A549 (cell line): ENCODE measurements around the gene B4GALT2. TPM values are rescaled to one million over a fixed set of nuclear protein-coding genes. Genes with fewer than 3 reads are reported as not detected.

ENCODE experiments used
- ATAC-seq, 2 experiments: fragments of 200-7000 bp in 1 of 2; fragments of >200 bp in 1 of 2; cut with Nextera tagmentation in 1 of 2; cut with Tn5 transposase in 1 of 2; 3 replicates each; pipeline versions ENCODE4 v1.8.0 to v1.9.1; 2018 to 2020; ENCODE audit warnings: mild to moderate bottlenecking in 1 of 2, moderate library complexity in 1 of 2
- CTCF ChIA-PET: fragments of 300-600 bp; sonication (Branson Sonifier 250); formaldehyde crosslinking; extraction: SDS; loops from one replicate; lab custom pipeline; 2021; ENCODE audit warnings: antibody characterized with exemption, inconsistent platforms; lab: Yijun Ruan, JAX
- POLR2A ChIA-PET: fragments of 350-600 bp; formaldehyde crosslinking; extraction: SDS; loops from one replicate; lab custom pipeline; 2021; ENCODE audit warnings: antibody characterized with exemption, inconsistent platforms; lab: Yijun Ruan, JAX
- DNase-seq, 2 experiments: peaks; one replicate each; pipeline versions ENCODE4 v3.0.0 to v3.0.0-alpha.2; 2011 to 2016; ENCODE audit warnings: low read depth in 1 of 2, low spot score in 1 of 2
- FAIRE-seq: peaks from 2 replicates; lab custom pipeline; 2011; peaks lifted over from hg19 to GRCh38; lab: Jason Lieb, UNC
- H3K27ac ChIP-seq, 2 experiments: fragments of >200 bp; sonication (Bioruptor Twin); formaldehyde crosslinking; 3 replicates each; pipeline ENCODE4 v1.5.1; 2016 to 2017
- H3K4me1 ChIP-seq: fragments of >200 bp; sonication (Bioruptor Twin); formaldehyde crosslinking; 3 replicates; pipeline ENCODE4 v1.6.1; 2016
- H3K4me2 ChIP-seq: fragments of >200 bp; sonication (Bioruptor Twin); formaldehyde crosslinking; 3 replicates; pipeline ENCODE4 v1.6.1; 2016
- H3K4me3 ChIP-seq: fragments of >200 bp; sonication (Bioruptor Twin); formaldehyde crosslinking; 3 replicates; pipeline ENCODE4 v1.5.1; 2016
- H3K9me3 ChIP-seq: fragments of >200 bp; sonication (Bioruptor Twin); formaldehyde crosslinking; 3 replicates; pipeline ENCODE4 v1.6.1; 2016
- ATOH8 ChIP-seq: fragments of 250-450 bp; sonication (Bioruptor Pico); IDR thresholded peaks from 2 replicates; pipeline ENCODE4 v1.5.0; 2020; ENCODE audit warnings: low read depth, mild to moderate bottlenecking, moderate library complexity
- CBX2 ChIP-seq: fragments of 200-600 bp; sonication (generic); IDR thresholded peaks from 2 replicates; pipeline ENCODE4 v1.6.1; 2016; ENCODE audit warnings: low read depth, mild to moderate bottlenecking, borderline replicate concordance
- CEBPB ChIP-seq, 2 experiments: fragments of >200 bp in 1 of 2; sonication (Bioruptor Twin) in 1 of 2; formaldehyde crosslinking in 1 of 2; IDR thresholded peaks; 2 replicates each; pipeline ENCODE4 v1.6.1; 2012 to 2016
- E2F6 ChIP-seq: IDR thresholded peaks from 2 replicates; pipeline ENCODE4 v1.6.1; 2012; ENCODE audit warnings: low read depth, borderline replicate concordance
- EP300 ChIP-seq, 2 experiments: fragments of >200 bp; sonication (Bioruptor Twin); formaldehyde crosslinking; IDR thresholded peaks; 2 replicates in 1 of 2; 3 replicates in 1 of 2; pipeline ENCODE4 v1.6.1; 2016 to 2017
- ESRRA ChIP-seq: fragments of 150-350 bp; IDR thresholded peaks from 2 replicates; pipeline ENCODE4 v1.6.1; 2014; ENCODE audit warnings: mild to moderate bottlenecking, low read length, borderline replicate concordance
- GATA3 ChIP-seq: IDR thresholded peaks from 2 replicates; pipeline ENCODE4 v1.6.1; 2012; ENCODE audit warnings: borderline replicate concordance
- HDAC2 ChIP-seq: fragments of 200-600 bp; sonication (generic); IDR thresholded peaks from 2 replicates; pipeline ENCODE4 v1.6.1; 2016
- HES2 ChIP-seq: fragments of >200 bp; sonication (Bioruptor Twin); formaldehyde crosslinking; IDR thresholded peaks from 2 replicates; pipeline ENCODE4 v1.6.1; 2016
- HEYL ChIP-seq: fragments of 250-450 bp; sonication (Bioruptor Pico); IDR thresholded peaks from 2 replicates; pipeline ENCODE4 v1.8.0; 2021; ENCODE audit warnings: mild to moderate bottlenecking, moderate library complexity
- HMGXB4 ChIP-seq: fragments of 250-450 bp; sonication (Bioruptor Pico); IDR thresholded peaks from 2 replicates; pipeline ENCODE4 v1.5.0; 2021; ENCODE audit warnings: mild to moderate bottlenecking, moderate library complexity, borderline replicate concordance
- HOXB13 ChIP-seq: fragments of 250-450 bp; sonication (Bioruptor Pico); IDR thresholded peaks from 2 replicates; pipeline ENCODE4 v1.5.0; 2020; ENCODE audit warnings: low read depth, mild to moderate bottlenecking, moderate library complexity
- HOXB5 ChIP-seq: fragments of 250-450 bp; sonication (Bioruptor Pico); IDR thresholded peaks from 2 replicates; pipeline ENCODE4 v1.5.0; 2020; ENCODE audit warnings: mild to moderate bottlenecking, moderate library complexity
- KDM1A ChIP-seq: fragments of 200-600 bp; sonication (generic); IDR thresholded peaks from 2 replicates; pipeline ENCODE4 v1.6.1; 2016; ENCODE audit warnings: low read depth, mild to moderate bottlenecking
- MAFK ChIP-seq: fragments of 450-650 bp; IDR thresholded peaks from 2 replicates; pipeline ENCODE4 v1.6.1; 2014; ENCODE audit not compliant: partially characterized antibody
- NFE2L2 ChIP-seq: fragments of 150-350 bp; conservative IDR thresholded peaks from 2 replicates; pipeline ENCODE4 v1.6.1; 2014; ENCODE audit warnings: low read length
- NR3C1 ChIP-seq: fragments of >200 bp; sonication (Bioruptor Twin); formaldehyde crosslinking; IDR thresholded peaks from 3 replicates; pipeline ENCODE4 v1.6.1; 2017
- PBX3 ChIP-seq: IDR thresholded peaks from 2 replicates; pipeline ENCODE4 v1.6.1; 2012
- PHF8 ChIP-seq: fragments of 200-600 bp; sonication (generic); IDR thresholded peaks from 2 replicates; pipeline ENCODE4 v1.6.1; 2016; ENCODE audit warnings: low read depth, mild to moderate bottlenecking, antibody characterized with exemption, moderate library complexity, borderline replicate concordance
- RARB ChIP-seq: fragments of 250-450 bp; sonication (Bioruptor Pico); IDR thresholded peaks from 2 replicates; pipeline ENCODE4 v1.8.0; 2021; ENCODE audit warnings: mild to moderate bottlenecking, moderate library complexity
- RFX5 ChIP-seq: fragments of 450-650 bp; IDR thresholded peaks from 2 replicates; pipeline ENCODE4 v1.7.1; 2014; ENCODE audit warnings: antibody characterized with exemption, mild to moderate bottlenecking, moderate library complexity
- SMC3 ChIP-seq: fragments of >200 bp; sonication (Bioruptor Twin); formaldehyde crosslinking; IDR thresholded peaks from 3 replicates; pipeline ENCODE4 v1.6.1; 2018; ENCODE audit warnings: inconsistent platforms
- SREBF2 ChIP-seq: fragments of 450-650 bp; IDR thresholded peaks from 2 replicates; pipeline ENCODE4 v1.6.1; 2014; ENCODE audit warnings: mild to moderate bottlenecking, moderate library complexity
- TFCP2L1 ChIP-seq: fragments of 250-450 bp; sonication (Bioruptor Pico); IDR thresholded peaks from 2 replicates; pipeline ENCODE4 v1.5.0; 2021; ENCODE audit warnings: mild to moderate bottlenecking
- ZFP36 ChIP-seq: fragments of 450-650 bp; IDR thresholded peaks from 2 replicates; pipeline ENCODE4 v1.6.1; 2014; ENCODE audit warnings: borderline replicate concordance; ENCODE audit not compliant: partially characterized antibody
- ZSCAN20 ChIP-seq: fragments of 250-450 bp; sonication (Bioruptor Pico); IDR thresholded peaks from 2 replicates; pipeline ENCODE4 v1.8.0; 2022; ENCODE audit warnings: mild to moderate bottlenecking, moderate library complexity
- WGBS: methylation state at CpG from one replicate; pipeline ENCODE4 v1.1.6; 2017; ENCODE audit errors: missing lambda C conversion rate; 5-methylcytosine and 5-hydroxymethylcytosine counted together
- polyA plus RNA-seq, 4 experiments: library from polyadenylated mRNA; depleted of rRNA in 3 of 4; stranded (reverse); fragments of >200 nt; fragmentation: RNase III in 1 of 4; extraction: RNeasy Plus Mini Kit Qiagen cat#74134 plus additional on column Dnase treatment in 1 of 4; gene quantifications; 2 replicates in 3 of 4; 3 replicates in 1 of 4; pipeline ENCODE4 v1.2.3, GENCODE V29; 2011 to 2017

Gene B4GALT2
- polyA plus RNA-seq, 2 of the 4 experiments (the other 2 are of a cell fraction), result 19.0 to 35.8 TPM

- ATAC-seq, result no peak
- WGBS, result 90% methylated on average over 15 of the region's 21 CpGs
- no peak overlapping the region for H3K4me2 ChIP-seq
- POLR2A ChIA-PET, result interaction anchor here (1.0 kb wide), 1 partner anchor 33 kb away, joined by 3 read pairs; no protein-coding TSS in a partner anchor
- CTCF ChIA-PET, result interaction anchor here (0.8 to 11.5 kb wide), 7 partner anchors 9 to 40 kb away, joined by 3 to 412 read pairs (median 4); partner anchors contain the start of gene SLC6A9
- no peaks in the 10 kb centered on the region for H3K9me3 ChIP-seq
- TF ChIP-seq HEYL (CRISPR knock-in tag) (no peak), HES2 (no peak), MAFK (no peak), E2F6 (no peak), ZFP36 (no peak), ESRRA (no peak), SMC3 (no peak), CEBPB (IDR thresholded peaks at IDR 0.05) (no peak), ATOH8 (CRISPR knock-in tag) (no peak), PBX3 (no peak), ZSCAN20 (CRISPR knock-in tag) (no peak), RFX5 (no peak)
- no peak overlapping the region for H3K4me3 ChIP-seq
- FAIRE-seq, result no peak
- DNase-seq, result no peak
- no peak overlapping the region for H3K27ac ChIP-seq
- H3K4me1 ChIP-seq, result peaks cover 6% of the 10 kb centered on the region; the same call in 1 of the 3 replicates
These were observed 17.1 kb downstream of the B4GALT2 start for GRCh38 chr1:43995984-43996732.

- CTCF ChIA-PET, result interaction anchor here (0.9 to 11.5 kb wide), 2 partner anchors 9 to 29 kb away, joined by 3 to 412 read pairs; partner anchors contain the start of gene SLC6A9
- POLR2A ChIA-PET, result no interaction called here
- Histone ChIP-seq H3K4me3 (no peak overlapping the region), H3K4me1 (0 out of 3 replicates have a peak, but pooled peaks cover 6% of the 10 kb centered on the region), H3K4me2 (no peak overlapping the region), H3K9me3 (no peaks in the 10 kb centered on the region)
- no peak for ATAC-seq
- no peak for FAIRE-seq
- TF ChIP-seq HMGXB4 (no peak), ZSCAN20 (CRISPR knock-in tag) (no peak), SREBF2 (no peak), HEYL (CRISPR knock-in tag) (no peak), SMC3 (no peak), PHF8 (no peak), HOXB13 (CRISPR knock-in tag) (no peak), HDAC2 (no peak), HOXB5 (CRISPR knock-in tag) (no peak), ZFP36 (no peak), RARB (CRISPR knock-in tag) (no peak), EP300 (IDR thresholded peaks at IDR 0.05) (no peak), NFE2L2 (no peak), CBX2 (no peak), TFCP2L1 (CRISPR knock-in tag) (no peak), KDM1A (no peak), GATA3 (no peak), NR3C1 (no peak)
- TF ChIP-seq, all 56 proteins: peak for 0
- no peak for DNase-seq
- WGBS, result 86% methylated on average over 4 of the region's 6 CpGs
- no peak overlapping the region for H3K27ac ChIP-seq
These were observed 17.7 kb downstream of the B4GALT2 start for GRCh38 chr1:43996733-43997115.
